B cell (primary cell): ENCODE measurements around the gene RNF8. TPM values are rescaled to one million over a fixed set of nuclear protein-coding genes. Genes with fewer than 3 reads are reported as not detected.

Experiments
- ATAC-seq: fragments of 200-7000 bp; cut with Tn5 transposase; one replicate; pipeline ENCODE4 v1.10.0; 2021; ENCODE audit warnings: low read depth, mild to moderate bottlenecking, moderate number of reproducible peaks, moderate library complexity
- CTCF ChIA-PET: fragments of 350-600 bp; sonication (Branson Sonifier 250); formaldehyde crosslinking; loops from one replicate; lab custom pipeline; 2021; ENCODE audit warnings: antibody characterized with exemption, inconsistent platforms; lab: Charles Lee
- POLR2A ChIA-PET: fragments of 350-600 bp; sonication (Branson Sonifier 250); formaldehyde crosslinking; loops from one replicate; lab custom pipeline; 2021; ENCODE audit warnings: antibody characterized with exemption; lab: Charles Lee
- DNase-seq: peaks from one replicate; pipeline ENCODE4 v3.0.0; 2013
- H2AFZ ChIP-seq: 2 replicates; pipeline ENCODE4 v1.6.1; 2012; ENCODE audit warnings: mild to moderate bottlenecking, low read depth, low read length; ENCODE audit not compliant: insufficient read depth, poor library complexity, severe bottlenecking
- H3K27ac ChIP-seq, 2 donors: 1 replicate in 1 of 2; 2 replicates in 1 of 2; pipeline ENCODE4 v1.5.1; 2012 to 2013; ENCODE audit warnings: low read length in 2 of 2, mild to moderate bottlenecking in 2 of 2, moderate library complexity in 1 of 2
- H3K27me3 ChIP-seq, 4 experiments: fragments of 200-600 bp in 1 of 4; sonication (generic) in 1 of 4; replicated peaks in 1 of 4; 1 replicate in 2 of 4; 2 replicates in 2 of 4; pipeline versions ENCODE4 v1.6.1 to v1.7.0; 2013 to 2016; ENCODE audit warnings: low read length in 3 of 4, mild to moderate bottlenecking in 2 of 4, mixed read lengths in 1 of 4, moderate library complexity in 1 of 4; ENCODE audit not compliant: insufficient read depth in 4 of 4, control insufficient read depth in 3 of 4; ENCODE audit errors: control extremely low read depth in 1 of 4
- H3K36me3 ChIP-seq, 2 experiments: replicated peaks in 1 of 2; 1 replicate in 1 of 2; 2 replicates in 1 of 2; pipeline versions ENCODE4 v1.6.1 to v1.7.1; 2013; ENCODE audit warnings: low read length in 1 of 2; ENCODE audit not compliant: insufficient read depth in 2 of 2, control insufficient read depth in 1 of 2; ENCODE audit errors: control extremely low read depth in 1 of 2, extremely low read depth in 1 of 2
- H3K4me1 ChIP-seq, 2 donors: fragments of 200-600 bp in 1 of 2; sonication (generic) in 1 of 2; 1 replicate in 1 of 2; 2 replicates in 1 of 2; pipeline versions ENCODE4 v1.5.1 to v1.6.1; 2013 to 2017; ENCODE audit warnings: low read length in 2 of 2; ENCODE audit not compliant: control insufficient read depth in 2 of 2, insufficient read depth in 2 of 2
- H3K4me2 ChIP-seq: replicated peaks from 2 replicates; pipeline ENCODE3; 2012; ENCODE audit warnings: mild to moderate bottlenecking, low read depth, low read length; ENCODE audit not compliant: poor library complexity, severe bottlenecking
- H3K4me3 ChIP-seq, 5 experiments: fragments of 200-600 bp in 1 of 5; sonication (generic) in 1 of 5; 1 replicate in 3 of 5; 2 replicates in 2 of 5; pipeline versions ENCODE4 v1.5.1 to v1.7.0; 2011 to 2016; ENCODE audit warnings: low read length in 4 of 5, mild to moderate bottlenecking in 4 of 5, low read depth in 2 of 5, control low read depth in 1 of 5, moderate library complexity in 1 of 5; ENCODE audit not compliant: insufficient read depth in 1 of 5; ENCODE audit errors: control extremely low read depth in 1 of 5, extremely low read depth in 1 of 5
- H3K79me2 ChIP-seq: fragments of 200-600 bp; sonication (generic); one replicate; pipeline ENCODE4 v1.6.0; 2016; ENCODE audit warnings: low read length; ENCODE audit not compliant: control insufficient read depth, insufficient read depth
- H3K9ac ChIP-seq: fragments of 200-600 bp; sonication (generic); 2 replicates; pipeline ENCODE4 v1.6.1; 2017; ENCODE audit warnings: mild to moderate bottlenecking, low read length, moderate library complexity
- H3K9me3 ChIP-seq, 3 donors: one replicate each; pipeline versions ENCODE4 v1.6.1 to v1.7.1; 2013; ENCODE audit warnings: low read length in 2 of 3; ENCODE audit not compliant: control insufficient read depth in 2 of 3, insufficient read depth in 1 of 3; ENCODE audit errors: control extremely low read depth in 1 of 3
- H4K20me1 ChIP-seq: 2 replicates; pipeline ENCODE4 v1.6.0; 2012; ENCODE audit warnings: mild to moderate bottlenecking, low read length; ENCODE audit not compliant: insufficient read depth, control insufficient read depth, poor library complexity, severe bottlenecking
- H3K27ac Mint-ChIP-seq: one replicate; pipeline ENCODE4 v1.8.0; 2021; ENCODE audit warnings: mixed read lengths
- H3K27me3 Mint-ChIP-seq: one replicate; pipeline ENCODE4 v1.8.0; 2021; ENCODE audit warnings: mixed read lengths
- H3K4me1 Mint-ChIP-seq: one replicate; pipeline ENCODE4 v1.8.0; 2021; ENCODE audit warnings: mixed read lengths
- H3K4me3 Mint-ChIP-seq: one replicate; pipeline ENCODE4 v1.8.0; 2021; ENCODE audit warnings: mixed read lengths
- H3K9me3 Mint-ChIP-seq: one replicate; pipeline ENCODE4 v1.8.0; 2022; ENCODE audit warnings: mixed read lengths; ENCODE audit not compliant: insufficient read depth
- CTCF ChIP-seq: fragments of 200-600 bp; IDR thresholded peaks from one replicate; pipeline ENCODE4 v1.8.0; 2022; ENCODE audit warnings: antibody characterized with exemption, mild to moderate bottlenecking
- EZH2 ChIP-seq: IDR thresholded peaks from 2 replicates; pipeline ENCODE4 v1.6.1; 2012; ENCODE audit warnings: borderline replicate concordance, low read depth, mild to moderate bottlenecking, moderate library complexity, low read length; ENCODE audit not compliant: insufficient read depth, poor library complexity, severe bottlenecking
- WGBS: methylation state at CpG from one replicate; pipeline ENCODE4 v1.1.5; 2013; ENCODE audit warnings: missing lambda C conversion rate; ENCODE audit not compliant: insufficient coverage; 5-methylcytosine and 5-hydroxymethylcytosine counted together
- intact Hi-C: fragments of 100-400 bp; cut with micrococcal nuclease; formaldehyde crosslinking; loops from one replicate; pipeline ENCODE4 v1.10.0; 2022
- polyA plus RNA-seq: library from polyadenylated mRNA; depleted of rRNA; stranded (reverse); fragments of >200 nt; gene quantifications from 2 replicates; pipeline ENCODE4 v1.2.3, GENCODE V29; 2012
- total RNA-seq, 2 donors: library from RNA; stranded (reverse); fragments of 120-200 nt in 1 of 2; gene quantifications; 1 replicate in 1 of 2; 2 replicates in 1 of 2; pipeline versions ENCODE4 v1.2.3 to v1.2.4, GENCODE V29; 2013 to 2022

Gene RNF8
- total and polyA plus RNA-seq, 2 donors (not counting 1 experiment from before 2014, with no cell fraction given) = 5.3 to 16.9 TPM

DNA sequence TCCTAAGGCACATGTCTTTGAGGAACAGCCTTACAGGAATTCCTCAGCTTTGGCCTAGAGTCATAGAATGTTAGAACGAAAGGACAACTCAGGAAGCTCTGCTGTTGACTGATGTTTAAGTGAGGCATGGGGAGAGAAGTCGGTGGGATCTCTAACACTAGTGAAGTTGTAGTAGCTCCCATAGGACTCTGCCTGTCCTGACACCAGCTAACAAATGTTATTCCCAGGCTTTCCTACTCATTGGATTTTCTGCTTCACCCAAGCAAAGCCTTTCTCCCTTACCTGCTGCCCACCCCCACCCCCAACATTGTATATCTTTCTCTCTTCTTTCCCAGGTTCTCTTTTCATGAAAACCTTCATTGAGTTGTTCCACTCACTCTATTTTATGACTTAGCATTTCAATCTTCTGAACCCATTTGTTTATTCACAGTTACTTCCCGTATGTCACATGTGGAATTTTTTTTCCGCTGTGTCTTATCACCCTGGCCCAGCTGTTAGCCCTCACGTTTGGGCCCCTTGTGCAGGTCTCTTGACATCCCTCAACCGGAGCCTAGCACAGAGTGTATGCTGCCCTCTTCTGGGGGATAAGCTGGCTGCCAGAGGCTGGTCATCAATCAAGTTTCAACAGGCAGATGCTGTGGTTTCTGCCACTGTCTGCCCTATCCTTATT, 39.2 kb upstream of the RNF8 start:
- ChIA-PET CTCF (interaction anchor here (1.0 to 4.2 kb wide), 4 partner anchors 9 to 18 kb away, joined by 4 to 18 read pairs (median 5); no protein-coding TSS in a partner anchor), POLR2A (no interaction called here)
- Histone ChIP-seq H3K27ac (no peak overlapping the region), H3K9me3 (no peaks in the 10 kb centered on the region), H3K36me3 (peaks cover 7 to 52% of the 10 kb centered on the region in 2 experiments), H3K27me3 (no peaks in the 10 kb centered on the region), H3K4me3 (no peak overlapping the region), H3K9ac (no peak overlapping the region), H3K79me2 (no peaks in the 10 kb centered on the region), H2AFZ (no peak overlapping the region), H3K4me2 (no peak overlapping the region), H4K20me1 (no peaks in the 10 kb centered on the region), H3K4me1 (no peaks in the 10 kb centered on the region)
- no peaks in the 10 kb centered on the region for H3K27me3 Mint-ChIP-seq
- intact Hi-C loops = no loop called here
- WGBS = 25% methylated on average over 5 of the region's 6 CpGs
- no peaks in the 10 kb centered on the region for H3K9me3 Mint-ChIP-seq
- no peak overlapping the region for H3K4me3 Mint-ChIP-seq
- TF ChIP-seq EZH2 (no peak), CTCF (peak; percentile 32)
- peaks cover 4% of the 10 kb centered on the region for H3K4me1 Mint-ChIP-seq
- peak; percentile 32 for DNase-seq
- no peak overlapping the region for H3K27ac Mint-ChIP-seq
- ATAC-seq = no peak

DNA sequence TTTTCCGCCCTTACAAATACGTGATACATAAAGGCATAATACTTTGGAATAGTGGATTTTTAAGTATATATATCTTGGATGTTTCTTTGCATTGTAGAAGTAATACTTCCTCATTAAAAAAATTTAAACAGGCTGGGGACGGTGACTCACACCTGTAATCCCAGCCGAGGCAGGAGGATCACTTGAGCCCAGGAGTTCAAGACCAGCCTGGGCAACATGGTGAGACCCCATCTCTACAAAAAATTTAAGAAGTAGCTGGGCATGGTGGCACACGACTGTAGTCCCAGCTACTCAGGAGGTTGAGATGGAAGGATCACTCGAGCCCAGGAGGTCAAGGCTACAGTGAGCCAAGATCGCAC, 38.6 kb upstream of the RNF8 start:
- H3K4me2 ChIP-seq = no peak overlapping the region
- H3K4me3 ChIP-seq = no peak overlapping the region
- no peaks in the 10 kb centered on the region for H4K20me1 ChIP-seq
- TF ChIP-seq CTCF = no peak
- TF ChIP-seq EZH2 = no peak
- DNase-seq (no peak), ATAC-seq (no peak)
- intact Hi-C loops = no loop called here
- ChIA-PET CTCF (interaction anchor here (0.6 to 4.2 kb wide), 4 partner anchors 9 to 99 kb away, joined by 3 to 18 read pairs (median 4); no protein-coding TSS in a partner anchor), POLR2A (no interaction called here)
- peaks cover 10 to 57% of the 10 kb centered on the region in 2 experiments for H3K36me3 ChIP-seq
- Mint-ChIP-seq H3K27ac (no peak overlapping the region), H3K27me3 (no peaks in the 10 kb centered on the region), H3K4me3 (no peak overlapping the region), H3K4me1 (peaks cover 4% of the 10 kb centered on the region), H3K9me3 (no peaks in the 10 kb centered on the region)
- no peaks in the 10 kb centered on the region for H3K4me1 ChIP-seq
- H3K9ac ChIP-seq = no peak overlapping the region
- no peaks in the 10 kb centered on the region for H3K27me3 ChIP-seq
- WGBS = 68% methylated on average over 3 of the region's 7 CpGs
- H3K27ac ChIP-seq = no peak overlapping the region
- H3K79me2 ChIP-seq = no peaks in the 10 kb centered on the region
- H2AFZ ChIP-seq = no peak overlapping the region
- H3K9me3 ChIP-seq = no peaks in the 10 kb centered on the region
